Measurements from ENCODE around the gene SCARF2. TPM values are rescaled to one million over a fixed set of nuclear protein-coding genes. Genes with fewer than 3 reads are reported as not detected.
"Not testable (repeated sequence)": the region's sequence is repeated elsewhere in the genome, so short reads cannot be mapped to it uniquely, and the experiment has no call there.

The SCARF2 gene
- total RNA-seq: 1 to 10 TPM in 1 of 2 experiments, under 1 TPM in 1; 0.54 to 1.1 TPM

- H3K27me3 Mint-ChIP-seq: peaks cover 50% of the 10 kb centered on the region
- H3K9me3 Mint-ChIP-seq (ENCODE audit: low read depth): no peaks in the 10 kb centered on the region
- no peak for DNase-seq
- no peak within 1 kb of the TSS for H3K27ac Mint-ChIP-seq
- H3K4me3 Mint-ChIP-seq: peak within 1 kb of the TSS; percentile 30
- ATAC-seq: peak; percentile 32
- H3K36me3 Mint-ChIP-seq: no peaks in the 10 kb centered on the region
- peaks cover 7% of the 10 kb centered on the region for H3K4me1 Mint-ChIP-seq
- CTCF ChIA-PET: interaction anchor here (2.1 kb wide), 1 partner anchor 19 kb away, joined by 8 read pairs; no protein-coding TSS in a partner anchor
Observed at GRCh38 chr22:20437613-20438426, at the start of gene SCARF2. Gene SCARF2 (minus strand): TSS chr22:20437825. CDS start chr22:20437754, 71 bp downstream.

GRCh38 chr22:20486229-20486628 lies 48.6 kb upstream of the SCARF2 start:
- CTCF ChIA-PET: no interaction called here
- H3K4me3 Mint-ChIP-seq: no peak overlapping the region
- DNase-seq (no peak), ATAC-seq (no peak)
- H3K27me3 Mint-ChIP-seq: no peaks in the 10 kb centered on the region
- peaks cover 14% of the 10 kb centered on the region for H3K36me3 Mint-ChIP-seq
- peaks cover 8% of the 10 kb centered on the region for H3K4me1 Mint-ChIP-seq
- H3K9me3 Mint-ChIP-seq (ENCODE audit: low read depth): no peaks in the 10 kb centered on the region
- H3K27ac Mint-ChIP-seq: no peak overlapping the region

GRCh38 chr22:20484948-20485683 lies 47.5 kb upstream of the SCARF2 start:
- no peaks in the 10 kb centered on the region for H3K9me3 Mint-ChIP-seq (ENCODE audit: low read depth)
- H3K4me1 Mint-ChIP-seq: peaks cover 3% of the 10 kb centered on the region
- DNase-seq (no peak), ATAC-seq (no peak)
- no peak overlapping the region for H3K4me3 Mint-ChIP-seq
- no peak overlapping the region for H3K27ac Mint-ChIP-seq
- H3K36me3 Mint-ChIP-seq: peaks cover 14% of the 10 kb centered on the region
- CTCF ChIA-PET: interaction anchor here (1.1 to 1.4 kb wide), 2 partner anchors 8 to 9 kb away, joined by 3 to 4 read pairs; no protein-coding TSS in a partner anchor
- H3K27me3 Mint-ChIP-seq: no peaks in the 10 kb centered on the region

- Mint-ChIP-seq H3K36me3 (peaks cover 14% of the 10 kb centered on the region), H3K27ac (no peak overlapping the region), H3K4me1 (peaks cover 2% of the 10 kb centered on the region), H3K4me3 (no peak overlapping the region), H3K9me3 (ENCODE audit: low read depth) (no peaks in the 10 kb centered on the region), H3K27me3 (no peaks in the 10 kb centered on the region)
- ATAC-seq (no peak), DNase-seq (no peak)
- CTCF ChIA-PET: interaction anchor here (0.9 to 1.4 kb wide), 5 partner anchors 9 to 66 kb away, joined by 3 to 4 read pairs (median 4); no protein-coding TSS in a partner anchor
Observed at GRCh38 chr22:20483771-20484170, 46.1 kb upstream of the SCARF2 start.

GRCh38 chr22:20483143-20483506 lies 45.5 kb upstream of the SCARF2 start:
- H3K27me3 Mint-ChIP-seq; H3K27ac Mint-ChIP-seq; H3K4me1 Mint-ChIP-seq; H3K4me3 Mint-ChIP-seq; DNase-seq; ATAC-seq; H3K9me3 Mint-ChIP-seq (ENCODE audit: low read depth): not testable (repeated sequence)
- CTCF ChIA-PET: interaction anchor here (0.9 kb wide), 1 partner anchor 9 kb away, joined by 4 read pairs; no protein-coding TSS in a partner anchor
- H3K36me3 Mint-ChIP-seq: peaks cover 12% of the 10 kb centered on the region

GRCh38 chr22:20479612-20480196 lies 42.1 kb upstream of the SCARF2 start:
- no peak for ATAC-seq
- Mint-ChIP-seq H3K4me1 (peaks cover 14% of the 10 kb centered on the region), H3K4me3 (no peak overlapping the region), H3K27me3 (no peaks in the 10 kb centered on the region), H3K9me3 (ENCODE audit: low read depth) (no peaks in the 10 kb centered on the region), H3K27ac (no peak overlapping the region), H3K36me3 (peaks cover 5% of the 10 kb centered on the region)
- CTCF ChIA-PET: no interaction called here
- DNase-seq: no peak

- H3K4me1 Mint-ChIP-seq: peaks cover 16% of the 10 kb centered on the region
- ATAC-seq; H3K36me3 Mint-ChIP-seq; H3K9me3 Mint-ChIP-seq (ENCODE audit: low read depth); H3K4me3 Mint-ChIP-seq; H3K27me3 Mint-ChIP-seq; DNase-seq; H3K27ac Mint-ChIP-seq: not testable (repeated sequence)
- CTCF ChIA-PET: interaction anchor here (1.6 kb wide), 1 partner anchor 16 kb away, joined by 3 read pairs; no protein-coding TSS in a partner anchor
Observed at GRCh38 chr22:20478059-20478458, 40.4 kb upstream of the SCARF2 start.

- DNase-seq; ATAC-seq; CTCF ChIA-PET; H3K9me3 Mint-ChIP-seq (ENCODE audit: low read depth); H3K4me3 Mint-ChIP-seq; H3K36me3 Mint-ChIP-seq; H3K27ac Mint-ChIP-seq; H3K27me3 Mint-ChIP-seq: not testable (repeated sequence)
- peaks cover 16% of the 10 kb centered on the region for H3K4me1 Mint-ChIP-seq
Observed at GRCh38 chr22:20475569-20475968, 37.9 kb upstream of the SCARF2 start.

GRCh38 chr22:20475115-20475436 lies 37.5 kb upstream of the SCARF2 start:
- no peak overlapping the region for H3K4me3 Mint-ChIP-seq
- CTCF ChIA-PET: no interaction called here

GRCh38 chr22:20472629-20473442 lies 35.2 kb upstream of the SCARF2 start:
- no peak overlapping the region for H3K27ac Mint-ChIP-seq
- DNase-seq: no peak
- no peak overlapping the region for H3K4me3 Mint-ChIP-seq

More at GRCh38 chr22:20475115-20475436, 37.5 kb upstream of the SCARF2 start:
- Mint-ChIP-seq H3K27ac (peak overlapping the region; percentile 65), H3K9me3 (ENCODE audit: low read depth) (no peaks in the 10 kb centered on the region), H3K27me3 (no peaks in the 10 kb centered on the region), H3K4me1 (peaks cover 16% of the 10 kb centered on the region), H3K36me3 (peaks cover 7% of the 10 kb centered on the region)
- ATAC-seq (no peak), DNase-seq (no peak)

GRCh38 chr22:20471126-20471833 lies 33.7 kb upstream of the SCARF2 start:
- no peak for ATAC-seq
- Mint-ChIP-seq H3K36me3 (peaks cover 10% of the 10 kb centered on the region), H3K4me3 (no peak overlapping the region), H3K27me3 (no peaks in the 10 kb centered on the region), H3K9me3 (ENCODE audit: low read depth) (no peaks in the 10 kb centered on the region), H3K27ac (no peak overlapping the region), H3K4me1 (peaks cover 17% of the 10 kb centered on the region)
- no peak for DNase-seq
- CTCF ChIA-PET: interaction anchor here (1.1 to 1.5 kb wide), 2 partner anchors 8 to 15 kb away, joined by 3 read pairs; no protein-coding TSS in a partner anchor

More at GRCh38 chr22:20472629-20473442, 35.2 kb upstream of the SCARF2 start:
- Mint-ChIP-seq H3K27me3 (no peaks in the 10 kb centered on the region), H3K9me3 (ENCODE audit: low read depth) (no peaks in the 10 kb centered on the region), H3K36me3 (peaks cover 12% of the 10 kb centered on the region), H3K4me1 (peaks cover 19% of the 10 kb centered on the region)
- ATAC-seq: no peak
- CTCF ChIA-PET: interaction anchor here (0.7 to 1.7 kb wide), 2 partner anchors 16 to 55 kb away, joined by 3 to 4 read pairs; no protein-coding TSS in a partner anchor

GRCh38 chr22:20470525-20470924 lies 32.9 kb upstream of the SCARF2 start:
- not testable (repeated sequence) for H3K27me3 Mint-ChIP-seq; H3K4me3 Mint-ChIP-seq; H3K9me3 Mint-ChIP-seq (ENCODE audit: low read depth); H3K27ac Mint-ChIP-seq; DNase-seq; ATAC-seq
- Mint-ChIP-seq H3K36me3 (peaks cover 10% of the 10 kb centered on the region), H3K4me1 (peaks cover 17% of the 10 kb centered on the region)
- CTCF ChIA-PET: interaction anchor here (1.5 kb wide), 1 partner anchor 14 kb away, joined by 3 read pairs; no protein-coding TSS in a partner anchor

Data from activated CD8-positive, alpha-beta memory T cell treated with anti-CD3 and anti-CD28 coated beads, Interleukin-2, amount 10 ng/mL, durations not matched to agents 7 days and 5 days (primary cell).